Activated CD4-positive, alpha-beta memory T cell treated with anti-CD3 and anti-CD28 coated beads, Interleukin-2, amount 10 ng/mL, durations not matched to agents 7 days and 5 days (primary cell): ENCODE measurements around the gene KRT76. TPM values are rescaled to one million over a fixed set of nuclear protein-coding genes. Genes with fewer than 3 reads are reported as not detected.

ENCODE experiments used
- CTCF ChIA-PET: fragments of 350-600 bp; sonication (Branson Sonifier 250); formaldehyde crosslinking; loops from one replicate; lab custom pipeline; 2021; ENCODE audit warnings: antibody characterized with exemption, inconsistent platforms; lab: Charles Lee
- POLR2A ChIA-PET: fragments of 350-600 bp; sonication (Branson Sonifier 250); formaldehyde crosslinking; loops from one replicate; lab custom pipeline; 2021; ENCODE audit warnings: antibody characterized with exemption; lab: Charles Lee
- DNase-seq: peaks from one replicate; pipeline ENCODE4 v3.0.0-alpha.2; 2020
- H3K27ac Mint-ChIP-seq: one replicate; pipeline ENCODE4 v1.8.0; 2021; ENCODE audit warnings: mild to moderate bottlenecking, mixed read lengths
- H3K27me3 Mint-ChIP-seq: one replicate; pipeline ENCODE4 v1.8.0; 2021; ENCODE audit warnings: mixed read lengths
- H3K36me3 Mint-ChIP-seq: one replicate; pipeline ENCODE4 v1.8.0; 2021; ENCODE audit warnings: low read depth, mixed read lengths
- H3K4me1 Mint-ChIP-seq: one replicate; pipeline ENCODE4 v1.8.0; 2021; ENCODE audit warnings: mixed read lengths
- H3K4me3 Mint-ChIP-seq: one replicate; pipeline ENCODE4 v1.8.0; 2021; ENCODE audit warnings: mild to moderate bottlenecking, mixed read lengths
- H3K9me3 Mint-ChIP-seq: one replicate; pipeline ENCODE4 v1.8.0; 2021; ENCODE audit warnings: mixed read lengths
- total RNA-seq, 2 experiments: library from RNA; stranded (reverse); gene quantifications; one replicate each; pipeline ENCODE4 v1.2.3, GENCODE V29; 2021

Gene KRT76
- total RNA-seq, 2 experiments from 2014 or later = not detected

- H3K9me3 Mint-ChIP-seq = no peaks in the 10 kb centered on the region
- DNase-seq = no peak
- peaks cover 3% of the 10 kb centered on the region for H3K4me1 Mint-ChIP-seq
- no peaks in the 10 kb centered on the region for H3K36me3 Mint-ChIP-seq
- H3K27me3 Mint-ChIP-seq = peaks cover 34% of the 10 kb centered on the region
- H3K4me3 Mint-ChIP-seq = no peak overlapping the region
- ChIA-PET CTCF (no interaction called here), POLR2A (no interaction called here)
- no peak overlapping the region for H3K27ac Mint-ChIP-seq
Measured at GRCh38 chr12:52790427-52791270, 13.5 kb upstream of the KRT76 start.

GRCh38 chr12:52789637-52790426, 12.7 kb upstream of the KRT76 start:
- no peak overlapping the region for H3K4me3 Mint-ChIP-seq
- H3K9me3 Mint-ChIP-seq = no peaks in the 10 kb centered on the region
- ChIA-PET POLR2A (no interaction called here), CTCF (no interaction called here)
- DNase-seq = no peak
- peaks cover 3% of the 10 kb centered on the region for H3K4me1 Mint-ChIP-seq
- H3K36me3 Mint-ChIP-seq = no peaks in the 10 kb centered on the region
- H3K27me3 Mint-ChIP-seq = peaks cover 40% of the 10 kb centered on the region
- no peak overlapping the region for H3K27ac Mint-ChIP-seq

DNA sequence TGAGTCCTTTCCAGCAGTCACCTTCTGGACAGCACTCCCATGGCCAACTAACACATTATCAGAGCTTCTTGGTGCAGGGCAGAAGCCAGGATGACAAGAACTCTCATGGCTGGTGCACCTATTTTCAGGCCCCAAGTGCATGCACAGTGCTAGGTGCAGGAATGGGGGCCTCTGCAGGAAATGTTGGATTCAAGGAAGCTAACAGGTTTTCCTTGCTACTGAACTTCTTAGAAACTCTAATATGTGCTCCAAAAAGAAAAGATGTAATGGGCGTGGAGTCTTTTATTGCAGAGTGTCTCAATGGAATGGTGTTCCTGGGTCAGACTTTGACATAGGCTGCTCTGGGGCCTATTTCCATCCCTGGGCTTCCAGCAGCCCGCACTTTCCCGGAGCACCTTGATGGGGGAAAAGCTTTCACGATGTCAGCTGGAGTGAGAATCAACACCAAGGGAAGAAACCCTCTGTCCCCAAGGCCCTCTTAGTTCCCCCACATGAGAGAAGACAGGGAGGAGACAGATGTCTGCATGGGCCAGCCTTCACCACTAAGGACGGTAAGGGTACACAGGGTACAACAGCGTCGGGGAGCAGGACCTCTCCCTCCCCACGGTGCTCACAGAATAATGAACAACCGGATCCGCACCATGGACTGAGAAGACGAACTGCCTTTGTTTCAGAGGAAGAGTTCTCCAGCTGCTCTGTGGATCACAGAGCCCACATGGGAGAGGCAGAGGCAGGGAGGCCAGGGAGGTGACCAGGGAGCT, 11.9 kb upstream of the KRT76 start:
- no peaks in the 10 kb centered on the region for H3K9me3 Mint-ChIP-seq
- peaks cover 42% of the 10 kb centered on the region for H3K27me3 Mint-ChIP-seq
- ChIA-PET POLR2A (no interaction called here), CTCF (no interaction called here)
- no peak overlapping the region for H3K27ac Mint-ChIP-seq
- DNase-seq = no peak
- no peaks in the 10 kb centered on the region for H3K4me1 Mint-ChIP-seq
- H3K36me3 Mint-ChIP-seq = no peaks in the 10 kb centered on the region
- H3K4me3 Mint-ChIP-seq = no peak overlapping the region

DNA sequence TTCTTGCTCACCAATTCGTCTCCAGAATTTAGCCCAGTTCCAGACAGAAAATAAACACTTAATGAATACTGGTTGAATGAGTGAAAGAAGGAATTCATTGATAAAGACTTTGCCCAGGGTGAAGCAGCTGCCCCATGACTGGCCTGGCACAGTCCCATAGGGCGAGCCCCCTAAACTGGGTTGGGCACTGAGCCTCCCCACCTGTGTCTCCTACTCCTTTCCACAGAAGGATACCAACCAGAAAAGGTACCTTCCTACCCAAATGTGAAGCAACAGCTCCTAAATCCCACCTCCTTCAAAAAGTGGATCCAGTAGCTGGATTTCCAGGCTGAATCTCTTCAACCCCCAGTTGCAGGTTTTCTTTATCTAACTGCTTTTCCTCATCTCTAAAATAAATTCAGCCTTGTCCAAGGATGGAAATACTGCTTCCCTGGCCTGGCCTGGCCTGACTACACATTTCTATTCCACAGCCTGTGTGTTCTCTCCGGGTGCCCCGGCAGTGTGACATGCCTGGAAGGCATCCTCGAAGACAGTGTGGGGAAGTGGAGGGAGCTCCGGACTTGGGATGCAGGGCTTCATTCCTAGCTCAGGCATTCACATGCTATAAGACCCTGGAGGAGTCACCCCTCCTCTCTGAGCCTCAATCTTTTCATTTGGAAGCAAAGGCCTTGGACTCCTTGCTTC, 11.2 kb upstream of the KRT76 start:
- Mint-ChIP-seq H3K4me3 (no peak overlapping the region), H3K36me3 (no peaks in the 10 kb centered on the region), H3K9me3 (no peaks in the 10 kb centered on the region), H3K27me3 (peaks cover 49% of the 10 kb centered on the region), H3K4me1 (no peaks in the 10 kb centered on the region), H3K27ac (no peak overlapping the region)
- POLR2A ChIA-PET = no interaction called here
- no peak for DNase-seq
- CTCF ChIA-PET = no interaction called here

GRCh38 chr12:52787324-52788191, 10.4 kb upstream of the KRT76 start:
- H3K9me3 Mint-ChIP-seq = no peaks in the 10 kb centered on the region
- no peak for DNase-seq
- peaks cover 51% of the 10 kb centered on the region for H3K27me3 Mint-ChIP-seq
- no peaks in the 10 kb centered on the region for H3K36me3 Mint-ChIP-seq
- no peak overlapping the region for H3K27ac Mint-ChIP-seq
- H3K4me1 Mint-ChIP-seq = no peaks in the 10 kb centered on the region
- H3K4me3 Mint-ChIP-seq = no peak overlapping the region
- POLR2A ChIA-PET = no interaction called here
- CTCF ChIA-PET = no interaction called here

- Mint-ChIP-seq H3K4me3 (no peak overlapping the region), H3K27ac (no peak overlapping the region), H3K27me3 (peaks cover 40% of the 10 kb centered on the region), H3K4me1 (no peaks in the 10 kb centered on the region), H3K9me3 (no peaks in the 10 kb centered on the region), H3K36me3 (no peaks in the 10 kb centered on the region)
- ChIA-PET POLR2A (no interaction called here), CTCF (no interaction called here)
- no peak for DNase-seq
Measured at GRCh38 chr12:52784909-52785308, 7.8 kb upstream of the KRT76 start.

GRCh38 chr12:52783563-52784316, 6.6 kb upstream of the KRT76 start:
- ChIA-PET POLR2A (no interaction called here), CTCF (no interaction called here)
- no peak for DNase-seq
- Mint-ChIP-seq H3K36me3 (no peaks in the 10 kb centered on the region), H3K9me3 (no peaks in the 10 kb centered on the region), H3K27me3 (peaks cover 31% of the 10 kb centered on the region), H3K27ac (no peak overlapping the region), H3K4me3 (no peak overlapping the region), H3K4me1 (no peaks in the 10 kb centered on the region)

GRCh38 chr12:52782502-52782901, 5.4 kb upstream of the KRT76 start:
- peaks cover 24% of the 10 kb centered on the region for H3K27me3 Mint-ChIP-seq
- DNase-seq = no peak
- CTCF ChIA-PET = interaction anchor here (0.7 kb wide), 1 partner anchor 14 kb away, joined by 5 read pairs; no protein-coding TSS in a partner anchor
- no peak overlapping the region for H3K27ac Mint-ChIP-seq
- no peaks in the 10 kb centered on the region for H3K4me1 Mint-ChIP-seq
- no peaks in the 10 kb centered on the region for H3K9me3 Mint-ChIP-seq
- no peaks in the 10 kb centered on the region for H3K36me3 Mint-ChIP-seq
- H3K4me3 Mint-ChIP-seq = no peak overlapping the region
- POLR2A ChIA-PET = no interaction called here

DNA sequence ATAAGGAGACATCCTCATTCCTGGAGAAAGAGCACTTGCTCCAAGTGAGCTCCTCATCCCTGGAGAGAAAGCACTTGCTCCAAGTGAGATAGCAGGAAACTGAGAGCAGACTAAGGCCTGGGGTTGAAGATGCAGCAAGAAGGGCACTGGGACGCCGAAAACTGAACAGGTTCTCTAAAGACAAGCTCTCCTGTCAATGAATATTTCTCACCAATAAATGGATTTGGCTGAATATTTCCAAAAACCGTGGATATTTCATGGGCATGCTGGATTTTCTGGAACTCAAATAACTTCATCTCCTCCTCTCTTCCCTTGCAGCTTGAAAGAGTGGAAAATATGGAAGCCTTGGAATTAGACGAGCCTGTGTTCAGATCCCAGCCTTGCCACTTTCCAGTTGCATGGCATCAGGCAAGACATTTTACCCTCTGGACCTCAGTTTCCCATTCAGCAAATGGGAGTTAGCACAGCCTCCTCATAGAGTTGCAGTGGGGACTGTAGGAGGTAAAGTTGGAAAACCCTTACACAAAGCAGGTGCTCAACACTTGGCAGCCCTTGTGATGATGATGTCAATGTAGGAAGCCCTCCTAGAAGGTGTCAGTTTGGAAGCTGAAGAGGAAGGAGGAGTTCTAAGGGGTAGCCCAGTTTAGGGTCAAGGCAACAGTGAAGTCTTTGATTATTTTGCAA, 4.4 kb upstream of the KRT76 start:
- no peaks in the 10 kb centered on the region for H3K9me3 Mint-ChIP-seq
- ChIA-PET CTCF (no interaction called here), POLR2A (no interaction called here)
- no peak overlapping the region for H3K27ac Mint-ChIP-seq
- no peaks in the 10 kb centered on the region for H3K4me1 Mint-ChIP-seq
- H3K36me3 Mint-ChIP-seq = no peaks in the 10 kb centered on the region
- no peak overlapping the region for H3K4me3 Mint-ChIP-seq
- H3K27me3 Mint-ChIP-seq = peaks cover 24% of the 10 kb centered on the region
- DNase-seq = no peak

DNA sequence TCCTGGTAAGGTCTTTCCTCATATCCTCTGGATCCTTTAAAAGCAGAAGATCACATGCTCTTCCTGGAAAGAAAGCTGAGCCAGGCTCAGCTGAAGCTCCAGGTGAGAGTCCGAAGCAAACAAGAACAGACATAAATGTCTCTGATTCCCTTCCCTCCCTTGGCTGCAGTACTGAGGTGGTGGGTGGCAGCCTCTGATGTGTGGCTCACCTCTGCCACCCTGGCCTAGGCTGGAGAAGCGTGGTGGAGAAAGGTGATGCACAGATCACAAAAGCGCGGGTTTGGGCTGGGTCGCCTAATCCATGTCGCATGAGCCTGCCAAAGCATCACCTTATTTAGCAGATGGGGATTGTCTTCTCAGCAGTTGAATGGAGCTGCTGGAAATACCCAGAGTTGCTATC, 2.8 kb upstream of the KRT76 start:
- Mint-ChIP-seq H3K4me3 (no peak overlapping the region), H3K36me3 (no peaks in the 10 kb centered on the region), H3K27me3 (peaks cover 22% of the 10 kb centered on the region), H3K27ac (no peak overlapping the region), H3K9me3 (no peaks in the 10 kb centered on the region), H3K4me1 (no peaks in the 10 kb centered on the region)
- CTCF ChIA-PET = no interaction called here
- POLR2A ChIA-PET = no interaction called here
- no peak for DNase-seq

DNA sequence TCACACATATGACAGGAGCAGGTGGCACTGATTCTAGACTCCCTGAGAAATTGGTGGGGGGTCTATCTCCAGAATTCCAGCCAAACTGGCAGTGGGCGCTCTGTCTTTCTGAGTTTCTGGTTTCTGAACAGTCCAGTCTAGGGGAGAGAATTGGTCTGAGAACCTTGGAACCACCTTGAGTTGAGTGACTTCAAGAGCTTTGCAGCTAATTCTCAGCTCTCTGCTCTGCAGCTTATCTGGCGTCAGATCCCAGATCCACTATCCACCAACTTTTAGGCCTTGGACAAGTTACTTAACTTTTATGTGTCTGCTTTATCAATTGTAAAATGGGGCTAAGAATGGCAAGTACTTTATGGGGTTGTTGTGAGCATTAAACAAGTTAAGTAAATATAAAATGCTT, 1.7 kb upstream of the KRT76 start:
- Mint-ChIP-seq H3K27me3 (peaks cover 16% of the 10 kb centered on the region), H3K9me3 (no peaks in the 10 kb centered on the region), H3K36me3 (no peaks in the 10 kb centered on the region), H3K4me3 (no peak overlapping the region), H3K4me1 (no peaks in the 10 kb centered on the region), H3K27ac (no peak overlapping the region)
- CTCF ChIA-PET = no interaction called here
- POLR2A ChIA-PET = no interaction called here
- no peak for DNase-seq
